Globus pallidus (tissue), 1 donor: ENCODE results near the gene TIAM2.
"Not testable (repeated sequence)": the region's sequence is repeated elsewhere in the genome, so short reads cannot be mapped to it uniquely, and the experiment has no call there.

Source experiments
- DNase-seq: peaks from one replicate; pipeline ENCODE4 v3.0.0-alpha.2; 2015; ENCODE audit warnings: low spot score

Gene TIAM2

GRCh38 chr6:154991207-154991606, 3.9 kb upstream of the TIAM2 start:
- no peak for DNase-seq

- DNase-seq = no peak
These were observed 2.1 kb upstream of the TIAM2 start for GRCh38 chr6:154993026-154993425.

GRCh38 chr6:154993710-154994109, 1.4 kb upstream of the TIAM2 start:
- DNase-seq = no peak

GRCh38 chr6:154994836-154995253, 270 bp upstream of the TIAM2 start:
- DNase-seq = no peak

GRCh38 chr6:154996016-154996590, 988 bp downstream of the TIAM2 start:
- no peak for DNase-seq

GRCh38 chr6:154996841-154997311, 1.8 kb downstream of the TIAM2 start:
- DNase-seq = no peak

- no peak for DNase-seq
These were observed 3.7 kb downstream of the TIAM2 start for GRCh38 chr6:154998855-154999254.

- no peak for DNase-seq
These were observed 6.4 kb downstream of the TIAM2 start for GRCh38 chr6:155001482-155001881.

GRCh38 chr6:155001934-155002333, 6.8 kb downstream of the TIAM2 start:
- no peak for DNase-seq

GRCh38 chr6:155003476-155003875, 8.4 kb downstream of the TIAM2 start:
- no peak for DNase-seq

GRCh38 chr6:155004017-155004416, 8.9 kb downstream of the TIAM2 start:
- no peak for DNase-seq

GRCh38 chr6:155004576-155005372, 9.7 kb downstream of the TIAM2 start:
- DNase-seq = no peak

GRCh38 chr6:155008625-155009024, 13.5 kb downstream of the TIAM2 start:
- DNase-seq = no peak

- DNase-seq = no peak
These were observed 15.8 kb downstream of the TIAM2 start for GRCh38 chr6:155010940-155011339.

- DNase-seq = no peak
These were observed 16.7 kb downstream of the TIAM2 start for GRCh38 chr6:155011809-155012291.

GRCh38 chr6:155013457-155013876, 18.4 kb downstream of the TIAM2 start:
- no peak for DNase-seq

- no peak for DNase-seq
These were observed 19.0 kb downstream of the TIAM2 start for GRCh38 chr6:155014137-155014536.

GRCh38 chr6:155014670-155015300, 19.7 kb downstream of the TIAM2 start:
- DNase-seq = no peak

- DNase-seq = not testable (repeated sequence)
These were observed 23.3 kb downstream of the TIAM2 start for GRCh38 chr6:155018415-155018814.

- DNase-seq = no peak
These were observed 26.6 kb downstream of the TIAM2 start for GRCh38 chr6:155021680-155022079.

GRCh38 chr6:155022721-155023120, 27.6 kb downstream of the TIAM2 start:
- no peak for DNase-seq

- DNase-seq = no peak
These were observed 28.6 kb downstream of the TIAM2 start for GRCh38 chr6:155023717-155024116.
